DMS114 treated with DMSO at 0.1 percent for 48 hours (cell line): Measurements from ENCODE around the gene DUOXA2.

Source experiments
- DNase-seq: peaks from one replicate; lab custom pipeline; 2025; ENCODE audit not compliant: unreplicated experiment; lab: John Stamatoyannopoulos, UW

Gene DUOXA2

GRCh38 chr15:45156744-45157455, 42.8 kb downstream of the DUOXA2 start:
- no peak for DNase-seq

- no peak for DNase-seq
Observed at GRCh38 chr15:45157974-45158373, 43.8 kb downstream of the DUOXA2 start.

- DNase-seq: no peak
Observed at GRCh38 chr15:45161666-45162065, 47.5 kb downstream of the DUOXA2 start.

- peak; percentile 48 for DNase-seq
Observed at GRCh38 chr15:45162771-45163507, 48.8 kb downstream of the DUOXA2 start.

- DNase-seq: no peak
Observed at GRCh38 chr15:45163508-45163856, 49.4 kb downstream of the DUOXA2 start.

- no peak for DNase-seq
Observed at GRCh38 chr15:45164914-45165313, 50.8 kb downstream of the DUOXA2 start.

GRCh38 chr15:45165536-45165935, 51.4 kb downstream of the DUOXA2 start:
- DNase-seq: no peak

- DNase-seq: peak; percentile 59
Observed at GRCh38 chr15:45166834-45167630, 52.9 kb downstream of the DUOXA2 start.

GRCh38 chr15:45167631-45168205, 53.6 kb downstream of the DUOXA2 start:
- DNase-seq: no peak
